ENCODE measurements around the gene MTHFD2.

The MTHFD2 gene

GRCh38 chr2:74259191-74259590 is 60.8 kb downstream of the MTHFD2 start:
- DNase-seq (ENCODE audit: low read depth): no peak
- no peak for TF ChIP-seq CTCF (IDR thresholded peaks at IDR 0.05; ENCODE audit: control insufficient read depth, insufficient read depth, low read depth, low read length, missing control alignments)
- no peak overlapping the region for H3K4me3 ChIP-seq (ENCODE audit: control insufficient read depth, low read depth, low read length)

- H3K4me3 ChIP-seq (ENCODE audit: control insufficient read depth, low read depth, low read length): no peak overlapping the region
- TF ChIP-seq CTCF (IDR thresholded peaks at IDR 0.05; ENCODE audit: control insufficient read depth, insufficient read depth, low read depth, low read length, missing control alignments): no peak
- DNase-seq (ENCODE audit: low read depth): no peak
Observed at GRCh38 chr2:74259733-74260132, 61.3 kb downstream of the MTHFD2 start.

- no peak overlapping the region for H3K4me3 ChIP-seq (ENCODE audit: control insufficient read depth, low read depth, low read length)
- TF ChIP-seq CTCF (IDR thresholded peaks at IDR 0.05; ENCODE audit: control insufficient read depth, insufficient read depth, low read depth, low read length, missing control alignments): no peak
- no peak for DNase-seq (ENCODE audit: low read depth)
Observed at GRCh38 chr2:74260495-74260894, 62.1 kb downstream of the MTHFD2 start.

GRCh38 chr2:74261204-74261864 is 62.9 kb downstream of the MTHFD2 start:
- no peak overlapping the region for H3K4me3 ChIP-seq (ENCODE audit: control insufficient read depth, low read depth, low read length)
- TF ChIP-seq CTCF (IDR thresholded peaks at IDR 0.05; ENCODE audit: control insufficient read depth, insufficient read depth, low read depth, low read length, missing control alignments): peak; percentile 66
- no peak for DNase-seq (ENCODE audit: low read depth)

- no peak for DNase-seq (ENCODE audit: low read depth)
- no peak overlapping the region for H3K4me3 ChIP-seq (ENCODE audit: control insufficient read depth, low read depth, low read length)
- no peak for TF ChIP-seq CTCF (IDR thresholded peaks at IDR 0.05; ENCODE audit: control insufficient read depth, insufficient read depth, low read depth, low read length, missing control alignments)
Observed at GRCh38 chr2:74262681-74263080, 64.3 kb downstream of the MTHFD2 start.

- no peak overlapping the region for H3K4me3 ChIP-seq (ENCODE audit: control insufficient read depth, low read depth, low read length)
- no peak for TF ChIP-seq CTCF (IDR thresholded peaks at IDR 0.05; ENCODE audit: control insufficient read depth, insufficient read depth, low read depth, low read length, missing control alignments)
- DNase-seq (ENCODE audit: low read depth): no peak
Observed at GRCh38 chr2:74264281-74264680, 65.9 kb downstream of the MTHFD2 start.
